CD4-positive, alpha-beta T cell (primary cell): ENCODE measurements around the gene SCD5. TPM values are rescaled to one million over a fixed set of nuclear protein-coding genes. Genes with fewer than 3 reads are reported as not detected.

Experiments
- ATAC-seq: fragments of 200-7000 bp; cut with Tn5 transposase; one replicate; pipeline ENCODE4 v1.10.0; 2022; ENCODE audit warnings: mild to moderate bottlenecking; ENCODE audit not compliant: poor library complexity
- CTCF ChIA-PET: fragments of 350-600 bp; sonication (Branson Sonifier 250); formaldehyde crosslinking; loops from one replicate; lab custom pipeline; 2021; ENCODE audit warnings: antibody characterized with exemption, inconsistent platforms; lab: Charles Lee
- POLR2A ChIA-PET: fragments of 350-600 bp; sonication (Branson Sonifier 250); formaldehyde crosslinking; loops from one replicate; lab custom pipeline; 2021; ENCODE audit warnings: antibody characterized with exemption, inconsistent platforms; lab: Charles Lee
- DNase-seq, 14 experiments: peaks; one replicate each; pipeline ENCODE4 v3.0.0-alpha.2; 2013 to 2020; ENCODE audit warnings: mixed read lengths in 2 of 14
- H3K27ac ChIP-seq, 2 donors: one replicate each; pipeline versions ENCODE4 v1.5.1 to v1.7.0; 2013; ENCODE audit warnings: low read length in 2 of 2, low read depth in 1 of 2, mild to moderate bottlenecking in 1 of 2
- H3K27me3 ChIP-seq, 2 experiments: 1 replicate in 1 of 2; 2 replicates in 1 of 2; pipeline versions ENCODE4 v1.6.1 to v1.7.0; 2013; ENCODE audit warnings: low read length in 2 of 2, control low read depth in 1 of 2, mild to moderate bottlenecking in 1 of 2, moderate library complexity in 1 of 2; ENCODE audit not compliant: insufficient read depth in 2 of 2, control insufficient read depth in 1 of 2
- H3K36me3 ChIP-seq: one replicate; pipeline ENCODE4 v1.6.1; 2013; ENCODE audit warnings: low read length, control low read depth; ENCODE audit not compliant: insufficient read depth
- H3K4me1 ChIP-seq: one replicate; pipeline ENCODE4 v1.6.1; 2013; ENCODE audit warnings: low read length, control low read depth; ENCODE audit not compliant: insufficient read depth
- H3K4me3 ChIP-seq: one replicate; pipeline ENCODE4 v1.5.1; 2013; ENCODE audit warnings: mild to moderate bottlenecking, low read length, moderate library complexity
- H3K9me3 ChIP-seq, 2 experiments: 1 replicate in 1 of 2; 2 replicates in 1 of 2; pipeline versions ENCODE4 v1.6.1 to v1.7.0; 2013; ENCODE audit warnings: low read length in 2 of 2, mild to moderate bottlenecking in 2 of 2, control low read depth in 1 of 2, moderate library complexity in 1 of 2; ENCODE audit not compliant: control insufficient read depth in 1 of 2, insufficient read depth in 1 of 2
- H3K27ac Mint-ChIP-seq: one replicate; pipeline ENCODE4 v1.8.0; 2020; ENCODE audit warnings: mixed read lengths
- H3K27me3 Mint-ChIP-seq: one replicate; pipeline ENCODE4 v1.8.0; 2021; ENCODE audit warnings: mixed read lengths
- H3K36me3 Mint-ChIP-seq: one replicate; pipeline ENCODE4 v1.8.0; 2021; ENCODE audit warnings: low read depth, mixed read lengths
- H3K4me1 Mint-ChIP-seq: one replicate; pipeline ENCODE4 v1.8.0; 2021; ENCODE audit warnings: low read depth, mixed read lengths
- H3K4me3 Mint-ChIP-seq: one replicate; pipeline ENCODE4 v1.8.0; 2020; ENCODE audit warnings: mild to moderate bottlenecking, mixed read lengths
- H3K9me3 Mint-ChIP-seq: one replicate; pipeline ENCODE4 v1.8.0; 2020; ENCODE audit warnings: mixed read lengths
- intact Hi-C, 2 experiments: fragments of 100-400 bp; cut with DNase I in 1 of 2; cut with micrococcal nuclease in 1 of 2; formaldehyde crosslinking; loops; one replicate each; pipeline versions ENCODE4 v1.15.1 to v1.9.0; 2023 to 2025; cut with DNase I, micrococcal nuclease
- total RNA-seq, 174 experiments: library from RNA in 2 of 174; stranded (reverse) in 2 of 174; gene quantifications; one replicate each; pipeline ENCODE4 v1.2.3 and lab custom pipeline; 2021 to 2026
- TF ChIP-seq, protein P1 (sequence below): fragments of 200-600 bp; IDR thresholded peaks from one replicate; pipeline ENCODE4 v1.8.0; 2022; ENCODE audit warnings: antibody characterized with exemption, mild to moderate bottlenecking

The SCD5 gene
- total RNA-seq, 2 experiments from 2014 or later, result 0.14 to 0.25 TPM

DNA sequence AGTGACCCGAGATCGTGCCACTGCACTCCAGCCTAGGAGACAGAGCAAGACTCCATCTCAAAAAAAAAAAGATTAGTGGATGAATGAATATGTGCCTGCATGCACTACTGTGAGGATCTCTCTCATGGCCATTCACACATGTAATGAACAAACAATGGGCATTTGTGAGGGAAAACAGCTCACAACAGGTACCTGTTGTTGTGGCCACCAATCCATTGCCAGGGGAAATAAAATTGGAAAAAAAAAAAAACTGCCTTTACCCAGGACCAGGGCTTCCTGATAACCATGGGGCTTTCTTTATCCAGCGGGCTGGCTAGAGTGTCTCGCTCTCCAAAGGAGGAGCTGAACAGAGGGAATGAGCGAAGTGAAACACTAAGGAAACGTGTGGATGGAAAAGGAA lies 7.4 kb downstream of the SCD5 start:
- CTCF ChIA-PET, result no interaction called here
- H3K27me3 ChIP-seq, result peaks cover under 1 to 2% of the 10 kb centered on the region in 2 experiments
- H3K4me3 Mint-ChIP-seq, result no peak overlapping the region
- no peaks in the 10 kb centered on the region for H3K36me3 Mint-ChIP-seq
- no peaks in the 10 kb centered on the region for H3K36me3 ChIP-seq
- H3K9me3 ChIP-seq, result no peaks in the 10 kb centered on the region
- no peaks in the 10 kb centered on the region for H3K9me3 Mint-ChIP-seq
- ATAC-seq (no peak), DNase-seq (no peak)
- no peaks in the 10 kb centered on the region for H3K4me1 ChIP-seq
- H3K27ac ChIP-seq, result no peak overlapping the region
- intact Hi-C loops, result no loop called here
- H3K4me3 ChIP-seq, result no peak overlapping the region
- H3K27me3 Mint-ChIP-seq, result peaks cover 29% of the 10 kb centered on the region
- POLR2A ChIA-PET, result no interaction called here
- TF ChIP-seq, protein P1, sequence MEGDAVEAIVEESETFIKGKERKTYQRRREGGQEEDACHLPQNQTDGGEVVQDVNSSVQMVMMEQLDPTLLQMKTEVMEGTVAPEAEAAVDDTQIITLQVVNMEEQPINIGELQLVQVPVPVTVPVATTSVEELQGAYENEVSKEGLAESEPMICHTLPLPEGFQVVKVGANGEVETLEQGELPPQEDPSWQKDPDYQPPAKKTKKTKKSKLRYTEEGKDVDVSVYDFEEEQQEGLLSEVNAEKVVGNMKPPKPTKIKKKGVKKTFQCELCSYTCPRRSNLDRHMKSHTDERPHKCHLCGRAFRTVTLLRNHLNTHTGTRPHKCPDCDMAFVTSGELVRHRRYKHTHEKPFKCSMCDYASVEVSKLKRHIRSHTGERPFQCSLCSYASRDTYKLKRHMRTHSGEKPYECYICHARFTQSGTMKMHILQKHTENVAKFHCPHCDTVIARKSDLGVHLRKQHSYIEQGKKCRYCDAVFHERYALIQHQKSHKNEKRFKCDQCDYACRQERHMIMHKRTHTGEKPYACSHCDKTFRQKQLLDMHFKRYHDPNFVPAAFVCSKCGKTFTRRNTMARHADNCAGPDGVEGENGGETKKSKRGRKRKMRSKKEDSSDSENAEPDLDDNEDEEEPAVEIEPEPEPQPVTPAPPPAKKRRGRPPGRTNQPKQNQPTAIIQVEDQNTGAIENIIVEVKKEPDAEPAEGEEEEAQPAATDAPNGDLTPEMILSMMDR, result no peak
- H3K4me1 Mint-ChIP-seq, result no peaks in the 10 kb centered on the region
- H3K27ac Mint-ChIP-seq, result no peak overlapping the region

DNA sequence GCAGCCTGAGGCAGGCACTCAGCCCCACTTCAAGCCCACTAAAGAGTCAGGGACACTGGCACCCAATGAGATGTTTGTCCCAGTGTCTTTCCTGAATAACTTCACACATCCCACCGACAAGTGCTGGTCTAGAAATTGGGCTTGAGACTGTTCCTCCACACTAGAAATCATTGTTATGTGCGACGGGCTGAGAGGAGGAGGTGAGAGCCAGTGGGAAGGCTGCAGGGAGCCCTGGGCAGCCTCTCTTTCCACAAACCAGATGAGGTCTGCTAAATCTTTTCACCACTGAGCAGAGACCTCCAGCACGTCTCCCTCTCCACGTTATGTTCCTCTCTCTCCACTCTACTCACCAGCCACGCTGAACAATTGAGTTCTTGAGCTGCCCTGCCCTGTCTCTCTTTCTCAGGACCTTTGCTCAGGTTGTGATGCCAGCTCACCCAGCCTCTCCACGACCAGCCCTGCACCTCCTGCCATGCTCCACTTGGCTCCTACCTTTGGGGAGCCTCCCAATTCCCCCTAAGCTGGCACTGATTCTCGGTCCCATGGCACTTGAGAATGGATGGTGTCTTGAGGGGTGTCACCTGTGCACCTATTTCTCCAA lies 8.4 kb downstream of the SCD5 start:
- H3K4me3 Mint-ChIP-seq, result no peak overlapping the region
- H3K27ac Mint-ChIP-seq, result no peak overlapping the region
- DNase-seq (no peak), ATAC-seq (no peak)
- Histone ChIP-seq H3K4me1 (no peaks in the 10 kb centered on the region), H3K27ac (no peak overlapping the region), H3K9me3 (no peaks in the 10 kb centered on the region), H3K27me3 (peaks cover 0 to 3% of the 10 kb centered on the region in 2 experiments), H3K4me3 (no peak overlapping the region), H3K36me3 (no peaks in the 10 kb centered on the region)
- TF ChIP-seq, protein P1, result no peak
- H3K4me1 Mint-ChIP-seq, result no peaks in the 10 kb centered on the region
- ChIA-PET POLR2A (no interaction called here), CTCF (no interaction called here)
- H3K9me3 Mint-ChIP-seq, result no peaks in the 10 kb centered on the region
- H3K36me3 Mint-ChIP-seq, result no peaks in the 10 kb centered on the region
- intact Hi-C loops, result no loop called here
- peaks cover 26% of the 10 kb centered on the region for H3K27me3 Mint-ChIP-seq

DNA sequence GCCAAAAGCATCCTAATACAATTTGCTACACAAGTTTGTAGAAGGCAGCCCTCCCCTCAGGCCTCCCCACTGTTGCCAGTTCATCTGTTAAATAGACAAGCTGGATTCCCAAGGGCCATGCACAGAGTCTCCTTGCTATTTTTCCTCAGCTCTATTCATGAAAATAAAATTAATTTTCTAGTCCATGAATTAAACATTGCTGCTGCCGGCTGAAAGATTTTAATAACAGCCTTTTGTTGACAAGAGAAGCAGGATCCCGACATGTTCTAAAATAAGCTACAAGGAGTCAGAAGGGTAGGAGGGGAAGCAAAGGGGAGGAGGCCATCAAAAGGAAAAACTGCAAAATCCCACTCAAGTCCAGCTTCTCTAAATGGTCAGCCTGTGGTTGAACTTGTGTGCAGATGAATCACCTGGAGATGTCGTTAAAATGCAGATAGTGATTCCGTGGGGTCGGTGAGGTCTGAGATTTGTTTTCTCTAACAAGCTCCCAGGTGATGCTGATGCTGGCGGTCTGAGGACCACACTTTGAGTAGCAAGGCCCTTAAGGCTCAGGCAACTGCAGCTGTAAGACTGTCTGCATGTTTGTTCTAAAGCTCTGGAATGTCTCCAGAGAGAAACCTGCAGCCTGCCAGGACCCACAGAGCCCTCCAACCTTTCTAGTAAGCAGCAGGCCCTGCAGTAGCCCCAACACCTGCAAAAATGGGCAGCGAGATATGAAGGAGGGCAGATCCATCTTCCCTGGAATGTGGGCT lies 9.4 kb downstream of the SCD5 start:
- TF ChIP-seq, protein P1, result no peak
- ChIA-PET POLR2A (interaction anchor here (0.7 kb wide), 1 partner anchor 1763 kb away, joined by 3 read pairs; no protein-coding TSS in a partner anchor), CTCF (no interaction called here)
- no peak overlapping the region for H3K4me3 Mint-ChIP-seq
- H3K9me3 Mint-ChIP-seq, result no peaks in the 10 kb centered on the region
- no peak overlapping the region for H3K4me3 ChIP-seq
- H3K36me3 ChIP-seq, result no peaks in the 10 kb centered on the region
- DNase-seq (no peak), ATAC-seq (no peak)
- peaks cover 0 to 6% of the 10 kb centered on the region in 2 experiments for H3K27me3 ChIP-seq
- no peaks in the 10 kb centered on the region for H3K36me3 Mint-ChIP-seq
- intact Hi-C loops, result no loop called here
- H3K4me1 Mint-ChIP-seq, result no peaks in the 10 kb centered on the region
- no peak overlapping the region for H3K27ac ChIP-seq
- H3K4me1 ChIP-seq, result no peaks in the 10 kb centered on the region
- peaks cover 22% of the 10 kb centered on the region for H3K27me3 Mint-ChIP-seq
- H3K27ac Mint-ChIP-seq, result no peak overlapping the region
- no peaks in the 10 kb centered on the region for H3K9me3 ChIP-seq
